Mesendoderm (in vitro differentiated cells): ENCODE results near the gene TMEM190.

Source experiments
- DNase-seq: peaks from one replicate; pipeline ENCODE4 v3.0.0; 2013
- H2AK5ac ChIP-seq: 2 replicates; pipeline ENCODE4 v1.6.1; 2013; ENCODE audit warnings: low read length, inconsistent platforms
- H2BK120ac ChIP-seq: 2 replicates; pipeline ENCODE4 v1.6.1; 2013; ENCODE audit warnings: low read depth, mild to moderate bottlenecking, low read length, moderate library complexity, mixed read lengths
- H2BK15ac ChIP-seq: replicated peaks from 2 replicates; pipeline ENCODE4 v1.6.1; 2013; ENCODE audit warnings: low read depth, mild to moderate bottlenecking, moderate library complexity
- H2BK5ac ChIP-seq: 2 replicates; pipeline ENCODE4 v1.6.1; 2013; ENCODE audit warnings: low read length, inconsistent platforms
- H3K18ac ChIP-seq: 2 replicates; pipeline ENCODE4 v1.6.1; 2013; ENCODE audit warnings: mild to moderate bottlenecking, low read length, mixed read lengths
- H3K23ac ChIP-seq: one replicate; pipeline ENCODE4 v1.6.1; 2013; ENCODE audit warnings: low read length
- H3K27ac ChIP-seq: 2 replicates; pipeline ENCODE4 v1.5.1; 2013; ENCODE audit warnings: low read depth, mild to moderate bottlenecking, inconsistent platforms, low read length, moderate library complexity
- H3K27me3 ChIP-seq: 2 replicates; pipeline ENCODE4 v1.6.1; 2013; ENCODE audit warnings: low read length, control low read depth, mild to moderate bottlenecking, inconsistent platforms; ENCODE audit not compliant: insufficient read depth, poor library complexity
- H3K36me3 ChIP-seq: 2 replicates; pipeline ENCODE4 v1.6.1; 2013; ENCODE audit warnings: low read length, inconsistent platforms; ENCODE audit not compliant: control insufficient read depth, insufficient read depth
- H3K4ac ChIP-seq: one replicate; pipeline ENCODE4 v1.6.1; 2013; ENCODE audit warnings: low read depth, mild to moderate bottlenecking, low read length, moderate library complexity
- H3K4me1 ChIP-seq: 2 replicates; pipeline ENCODE4 v1.6.1; 2013; ENCODE audit warnings: low read depth, low read length, inconsistent platforms; ENCODE audit not compliant: control insufficient read depth
- H3K4me2 ChIP-seq: 2 replicates; pipeline ENCODE4 v1.6.1; 2013; ENCODE audit warnings: low read length
- H3K4me3 ChIP-seq: 2 replicates; pipeline ENCODE4 v1.5.1; 2013; ENCODE audit warnings: mild to moderate bottlenecking, low read length
- H3K56ac ChIP-seq: one replicate; pipeline ENCODE4 v1.6.1; 2013; ENCODE audit warnings: low read length
- H3K79me1 ChIP-seq: 2 replicates; pipeline ENCODE4 v1.6.1; 2013; ENCODE audit warnings: low read length, inconsistent platforms
- H3K79me2 ChIP-seq: 2 replicates; pipeline ENCODE4 v1.6.1; 2013; ENCODE audit warnings: mild to moderate bottlenecking, low read length; ENCODE audit not compliant: control insufficient read depth, insufficient read depth
- H3K9ac ChIP-seq: 2 replicates; pipeline ENCODE4 v1.6.1; 2013; ENCODE audit warnings: low read length, inconsistent platforms
- H4K5ac ChIP-seq: one replicate; pipeline ENCODE4 v1.6.1; 2013; ENCODE audit warnings: low read length
- H4K8ac ChIP-seq: one replicate; pipeline ENCODE4 v1.6.1; 2013; ENCODE audit warnings: low read depth, mild to moderate bottlenecking, control low read depth, low read length, moderate library complexity
- WGBS: extraction: QIAGEN DNeasy Blood & Tissue Kit; methylation state at CpG from one replicate; pipeline ENCODE4 v1.1.7; 2013; ENCODE audit warnings: low lambda C conversion rate, missing lambda C conversion rate; ENCODE audit not compliant: insufficient coverage; ENCODE audit errors: extremely low coverage; 5-methylcytosine and 5-hydroxymethylcytosine counted together

The TMEM190 gene

DNA sequence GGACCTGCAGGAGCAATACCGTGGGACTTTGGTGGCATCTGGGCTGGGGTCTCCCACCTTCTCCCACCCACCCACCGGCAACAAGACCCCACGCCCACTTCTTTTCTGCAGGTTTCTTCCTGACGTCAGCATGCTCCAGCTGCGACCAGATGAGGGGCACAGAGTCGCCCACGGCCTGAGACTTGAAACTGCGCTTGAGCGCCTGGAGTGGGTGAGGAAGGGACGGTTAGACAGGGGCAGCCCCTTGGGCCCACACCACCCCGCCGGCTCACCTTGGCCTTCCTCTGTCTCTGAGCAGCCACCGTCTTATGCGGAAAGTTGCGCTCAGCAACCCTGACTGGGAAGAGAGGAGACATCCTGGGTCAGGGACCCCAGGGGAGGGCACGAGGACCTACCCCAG lies 15.7 kb upstream of the TMEM190 start:
- no peak for DNase-seq
- Histone ChIP-seq H3K4me3 (no peak overlapping the region), H3K9ac (no peak overlapping the region), H2BK120ac (no peak overlapping the region), H4K8ac (no peak overlapping the region), H4K5ac (no peak overlapping the region), H3K4ac (no peak overlapping the region), H3K79me2 (no peaks in the 10 kb centered on the region), H3K36me3 (no peaks in the 10 kb centered on the region), H2BK5ac (no peak overlapping the region), H3K27ac (no peak overlapping the region), H3K4me2 (no peak overlapping the region), H3K79me1 (no peaks in the 10 kb centered on the region), H3K4me1 (no peaks in the 10 kb centered on the region), H3K56ac (no peak overlapping the region), H3K18ac (no peak overlapping the region), H2BK15ac (no peak overlapping the region), H3K27me3 (no peaks in the 10 kb centered on the region), H2AK5ac (no peak overlapping the region), H3K23ac (no peak overlapping the region)
- no CpG with 5 or more reads among the region's 16 CpGs for WGBS

DNA sequence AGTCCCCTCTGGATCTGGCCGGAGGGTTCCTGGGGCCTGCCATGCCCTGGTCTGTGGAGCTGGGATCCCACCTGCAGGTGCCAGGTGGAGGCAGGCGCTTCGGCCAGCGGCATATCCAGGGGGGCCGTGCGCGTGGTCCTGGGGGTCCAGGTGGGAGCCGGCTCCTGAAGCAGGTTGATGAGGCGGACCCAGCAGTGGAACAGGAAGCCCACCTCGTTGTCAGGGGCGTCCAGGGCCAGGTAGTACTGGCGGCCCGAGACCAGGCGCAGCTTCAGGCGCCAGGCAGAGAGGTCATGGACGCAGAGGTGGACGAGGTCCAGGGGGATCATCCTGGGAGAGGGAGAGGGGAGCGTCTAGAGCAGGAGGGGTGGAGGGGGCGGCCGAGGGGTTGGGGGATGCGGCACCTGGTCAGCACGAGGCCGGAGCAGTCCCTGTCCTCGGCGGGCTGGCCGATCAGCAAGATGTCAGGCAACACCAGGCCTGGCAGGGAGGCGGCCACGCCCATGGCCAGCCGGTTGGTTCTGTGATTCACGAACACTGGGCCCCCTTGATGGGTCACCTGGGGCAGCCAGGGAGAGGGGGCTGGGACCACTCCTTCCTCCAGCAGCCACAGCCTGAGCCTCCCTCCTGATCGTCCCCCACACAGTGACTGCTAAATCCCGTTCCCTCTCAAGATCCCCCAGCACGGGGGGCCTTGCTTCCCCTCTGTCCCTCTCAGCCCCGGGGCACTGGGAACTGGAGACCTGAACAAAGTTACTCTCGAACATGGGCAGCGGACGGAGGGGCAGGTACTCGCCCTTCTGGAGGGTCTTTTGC lies 14.2 kb upstream of the TMEM190 start:
- H3K9ac ChIP-seq = no peak overlapping the region
- no peak for DNase-seq
- H4K8ac ChIP-seq = no peak overlapping the region
- no peak overlapping the region for H3K4ac ChIP-seq
- H3K4me2 ChIP-seq = no peak overlapping the region
- no peaks in the 10 kb centered on the region for H3K79me1 ChIP-seq
- H3K27me3 ChIP-seq = no peaks in the 10 kb centered on the region
- H3K56ac ChIP-seq = no peak overlapping the region
- no peak overlapping the region for H2BK120ac ChIP-seq
- H2AK5ac ChIP-seq = no peak overlapping the region
- no peak overlapping the region for H4K5ac ChIP-seq
- no CpG with 5 or more reads among the region's 38 CpGs for WGBS
- H3K23ac ChIP-seq = no peak overlapping the region
- H3K36me3 ChIP-seq = no peaks in the 10 kb centered on the region
- H3K4me3 ChIP-seq = no peak overlapping the region
- H3K4me1 ChIP-seq = no peaks in the 10 kb centered on the region
- H2BK15ac ChIP-seq = no peak overlapping the region
- H3K79me2 ChIP-seq = no peaks in the 10 kb centered on the region
- H3K18ac ChIP-seq = no peak overlapping the region
- H3K27ac ChIP-seq = no peak overlapping the region
- no peak overlapping the region for H2BK5ac ChIP-seq

DNA sequence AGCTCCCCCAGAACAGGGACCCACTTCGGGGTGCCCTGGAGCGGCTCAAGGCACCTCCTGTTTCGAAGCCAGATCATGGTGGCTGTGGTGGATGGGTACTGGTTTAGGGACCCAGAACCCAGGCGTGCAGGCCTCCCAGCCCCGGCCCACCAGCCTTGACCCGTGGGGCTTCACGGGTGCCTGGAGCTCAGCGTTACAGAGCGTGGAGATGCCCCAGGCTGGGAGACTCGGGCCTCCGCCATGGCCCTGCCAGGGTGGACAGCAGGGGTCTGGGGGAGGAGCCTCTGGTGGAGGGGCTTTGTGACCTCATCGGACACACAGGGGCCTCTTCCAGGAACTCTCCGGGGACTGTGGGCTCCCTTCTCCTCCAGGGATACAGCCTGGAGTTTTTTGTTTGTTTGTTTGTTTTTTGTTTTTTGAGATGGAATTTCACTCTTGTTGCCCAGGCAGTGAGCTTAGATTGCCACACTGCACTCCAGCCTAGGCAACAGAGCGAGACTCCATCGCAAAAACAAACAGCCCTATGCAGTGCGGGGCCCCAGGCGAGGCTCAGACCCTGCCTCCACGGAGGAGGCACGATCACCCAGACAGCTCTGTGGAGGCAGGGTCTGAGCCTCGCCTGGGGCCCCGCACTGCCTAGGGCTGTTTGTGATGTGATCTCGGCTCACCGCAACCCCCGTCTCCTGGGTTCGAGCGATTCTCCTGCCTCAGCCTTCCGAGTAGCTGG lies 13.5 kb upstream of the TMEM190 start, which contains the start of gene GARIN5B:
TSS of gene GARIN5B (minus strand) at position 271 of the 727 bp plus-strand sequence. CDS start at position 77, 194 bp downstream.
- no peak within 1 kb of the TSS for H3K23ac ChIP-seq
- no peaks in the 10 kb centered on the region for H3K4me1 ChIP-seq
- H2BK120ac ChIP-seq = no peak within 1 kb of the TSS
- H2BK15ac ChIP-seq = no peak within 1 kb of the TSS
- H2BK5ac ChIP-seq = no peak within 1 kb of the TSS
- H3K79me2 ChIP-seq = no peaks in the 10 kb centered on the region
- DNase-seq = no peak
- no peak within 1 kb of the TSS for H2AK5ac ChIP-seq
- H3K4me2 ChIP-seq = no peak within 1 kb of the TSS
- no peak within 1 kb of the TSS for H4K8ac ChIP-seq
- H3K56ac ChIP-seq = no peak within 1 kb of the TSS
- H3K27ac ChIP-seq = no peak within 1 kb of the TSS
- no peaks in the 10 kb centered on the region for H3K27me3 ChIP-seq
- H3K36me3 ChIP-seq = no peaks in the 10 kb centered on the region
- no peak within 1 kb of the TSS for H3K9ac ChIP-seq
- no CpG with 5 or more reads among the region's 27 CpGs for WGBS
- no peak within 1 kb of the TSS for H3K4ac ChIP-seq
- H3K18ac ChIP-seq = no peak within 1 kb of the TSS
- H3K4me3 ChIP-seq = no peak within 1 kb of the TSS
- H4K5ac ChIP-seq = no peak within 1 kb of the TSS
- no peaks in the 10 kb centered on the region for H3K79me1 ChIP-seq

DNA sequence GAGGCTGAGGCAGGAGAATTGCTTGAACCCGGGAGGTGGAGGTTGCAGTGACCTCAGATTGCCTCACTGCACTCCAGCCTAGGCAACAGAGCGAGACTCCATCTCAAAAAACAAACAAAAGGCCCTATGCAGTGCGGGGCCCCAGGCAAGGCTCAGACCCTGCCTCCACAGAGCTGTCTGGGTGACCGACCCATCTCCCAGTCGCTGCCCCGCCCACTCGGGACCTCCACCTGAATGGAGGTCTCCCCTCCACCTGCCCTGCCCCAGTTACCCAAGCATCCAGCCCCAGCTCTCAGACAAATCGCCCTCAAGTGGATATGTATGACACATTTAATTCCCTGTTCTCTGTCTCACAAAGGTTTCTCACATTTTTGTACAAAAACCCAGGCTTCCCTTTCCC lies 11.4 kb upstream of the TMEM190 start:
- Histone ChIP-seq H2AK5ac (no peak overlapping the region), H3K79me1 (no peaks in the 10 kb centered on the region), H3K79me2 (no peaks in the 10 kb centered on the region), H3K4ac (no peak overlapping the region), H2BK15ac (no peak overlapping the region), H3K9ac (no peak overlapping the region), H3K27me3 (no peaks in the 10 kb centered on the region), H2BK5ac (no peak overlapping the region), H3K4me1 (no peaks in the 10 kb centered on the region), H3K4me2 (no peak overlapping the region), H3K27ac (no peak overlapping the region), H3K4me3 (no peak overlapping the region), H4K8ac (no peak overlapping the region), H3K56ac (no peak overlapping the region), H4K5ac (no peak overlapping the region), H3K36me3 (no peaks in the 10 kb centered on the region), H3K18ac (no peak overlapping the region), H3K23ac (no peak overlapping the region), H2BK120ac (no peak overlapping the region)
- WGBS = no CpG with 5 or more reads among the region's 8 CpGs
- no peak for DNase-seq

DNA sequence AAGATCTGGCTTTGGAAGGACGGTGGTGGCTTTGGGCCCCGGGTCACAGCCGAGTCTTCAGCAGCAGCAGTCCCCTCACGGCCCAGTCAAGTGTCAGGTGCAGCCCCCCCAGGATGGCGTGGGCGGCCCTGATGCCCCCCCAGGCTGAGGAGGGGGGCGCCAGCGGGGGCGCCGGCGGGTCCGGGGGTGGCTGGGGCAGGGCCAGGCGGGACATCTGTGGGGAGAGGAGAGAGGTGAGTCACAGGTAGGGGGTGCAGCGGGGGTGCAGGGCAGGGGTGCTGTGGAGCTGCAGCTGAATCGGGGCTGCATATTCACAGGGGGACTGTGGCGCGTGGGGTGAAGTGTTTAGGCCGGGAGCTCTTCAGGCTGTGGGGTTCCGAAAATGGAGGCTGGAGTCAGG lies 10.7 kb upstream of the TMEM190 start:
- Histone ChIP-seq H3K4me2 (no peak overlapping the region), H2BK120ac (no peak overlapping the region), H2AK5ac (no peak overlapping the region), H4K8ac (no peak overlapping the region), H3K36me3 (no peaks in the 10 kb centered on the region), H3K4ac (no peak overlapping the region), H3K79me1 (no peaks in the 10 kb centered on the region), H3K4me3 (no peak overlapping the region), H2BK15ac (no peak overlapping the region), H3K18ac (no peak overlapping the region), H3K27me3 (peaks cover 1% of the 10 kb centered on the region), H4K5ac (no peak overlapping the region), H3K23ac (no peak overlapping the region), H2BK5ac (no peak overlapping the region), H3K27ac (no peak overlapping the region), H3K79me2 (no peaks in the 10 kb centered on the region), H3K56ac (no peak overlapping the region), H3K9ac (no peak overlapping the region), H3K4me1 (no peaks in the 10 kb centered on the region)
- no peak for DNase-seq
- no CpG with 5 or more reads among the region's 19 CpGs for WGBS
